HL-60 (cell line): Measurements from ENCODE around the gene ROBO1.

Experiments
- DNase-seq, 2 experiments: peaks; one replicate each; pipeline ENCODE4 v3.0.0-alpha.2; 2010 to 2020; ENCODE audit warnings: low read depth in 1 of 2, low spot score in 1 of 2
- H3K27ac ChIP-seq: fragments of 250-450 bp; sonication (Bioruptor Pico); replicated peaks from 2 replicates; pipeline ENCODE4 v1.5.1; 2020; ENCODE audit warnings: mild to moderate bottlenecking, moderate library complexity
- H3K27me3 ChIP-seq: fragments of 250-450 bp; sonication (Bioruptor Pico); 2 replicates; pipeline ENCODE4 v1.5.1; 2021; ENCODE audit warnings: mild to moderate bottlenecking, moderate library complexity; ENCODE audit not compliant: insufficient read depth, poor library complexity, severe bottlenecking
- H3K4me3 ChIP-seq: replicated peaks from 2 replicates; pipeline ENCODE4 v1.5.1; 2011; ENCODE audit warnings: mild to moderate bottlenecking, control low read depth, low read length; ENCODE audit not compliant: insufficient read depth
- GABPA ChIP-seq: IDR thresholded peaks from 2 replicates; pipeline ENCODE4 v1.6.1; 2012; ENCODE audit warnings: low read depth
- POLR2AphosphoS5 ChIP-seq: IDR thresholded peaks from 2 replicates; pipeline ENCODE4 v1.6.1; 2012; ENCODE audit warnings: low read depth
- SPI1 ChIP-seq: IDR thresholded peaks from 2 replicates; pipeline ENCODE4 v1.6.1; 2012; ENCODE audit warnings: low read depth, mild to moderate bottlenecking, borderline replicate concordance
- TF ChIP-seq, protein P1 (sequence below): IDR thresholded peaks from one replicate; pipeline ENCODE4 v1.5.1; 2011; ENCODE audit warnings: low read length, control low read depth, inconsistent platforms; ENCODE audit not compliant: insufficient read depth
- TF ChIP-seq, protein P2 (sequence below): IDR thresholded peaks from 2 replicates; pipeline ENCODE4 v1.6.1; 2012; ENCODE audit warnings: low read depth; ENCODE audit not compliant: insufficient replicate concordance

The ROBO1 gene

DNA sequence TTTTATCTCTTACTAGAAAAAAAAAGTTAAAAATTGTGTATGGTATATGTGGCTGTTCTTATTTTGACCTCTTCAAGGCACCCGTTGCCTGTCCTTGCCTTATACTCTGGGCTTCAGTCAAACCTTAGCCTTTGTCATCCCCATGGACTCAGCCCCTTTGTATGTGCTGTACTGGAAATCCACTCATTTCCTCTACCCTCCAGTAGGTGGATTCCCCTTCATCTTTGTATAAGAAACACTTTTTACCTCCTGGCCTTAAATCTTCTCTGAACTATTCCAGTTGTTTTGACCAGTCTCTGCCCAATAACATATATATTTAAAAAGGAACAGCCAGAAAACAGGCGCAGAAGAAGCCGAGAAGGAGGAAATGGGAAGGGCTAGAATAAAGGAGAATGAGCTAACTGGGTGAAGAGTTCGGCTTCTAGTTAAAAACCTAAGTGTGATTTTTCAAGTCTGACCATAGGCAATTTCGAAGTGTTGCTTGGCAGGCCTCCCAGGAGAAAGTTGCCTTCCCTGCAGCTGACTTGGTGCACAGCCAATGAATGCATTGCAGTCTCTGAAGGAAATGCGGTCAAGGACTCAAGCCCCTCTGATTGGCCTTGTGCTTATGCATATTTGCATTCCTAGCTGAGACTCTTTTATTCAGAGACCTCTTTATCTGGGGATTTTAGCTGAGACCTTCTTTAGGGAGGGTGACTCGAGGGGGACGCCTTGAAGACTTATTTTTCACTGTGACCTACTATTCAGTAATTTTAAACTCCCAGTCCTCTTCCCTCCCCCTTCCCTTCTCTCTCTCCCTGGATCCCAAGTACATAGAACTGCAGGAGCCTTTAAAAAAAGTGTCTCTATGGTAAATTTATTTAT lies 277.4 kb downstream of the ROBO1 start:
- TF ChIP-seq GABPA, result no peak
- TF ChIP-seq, protein P1, sequence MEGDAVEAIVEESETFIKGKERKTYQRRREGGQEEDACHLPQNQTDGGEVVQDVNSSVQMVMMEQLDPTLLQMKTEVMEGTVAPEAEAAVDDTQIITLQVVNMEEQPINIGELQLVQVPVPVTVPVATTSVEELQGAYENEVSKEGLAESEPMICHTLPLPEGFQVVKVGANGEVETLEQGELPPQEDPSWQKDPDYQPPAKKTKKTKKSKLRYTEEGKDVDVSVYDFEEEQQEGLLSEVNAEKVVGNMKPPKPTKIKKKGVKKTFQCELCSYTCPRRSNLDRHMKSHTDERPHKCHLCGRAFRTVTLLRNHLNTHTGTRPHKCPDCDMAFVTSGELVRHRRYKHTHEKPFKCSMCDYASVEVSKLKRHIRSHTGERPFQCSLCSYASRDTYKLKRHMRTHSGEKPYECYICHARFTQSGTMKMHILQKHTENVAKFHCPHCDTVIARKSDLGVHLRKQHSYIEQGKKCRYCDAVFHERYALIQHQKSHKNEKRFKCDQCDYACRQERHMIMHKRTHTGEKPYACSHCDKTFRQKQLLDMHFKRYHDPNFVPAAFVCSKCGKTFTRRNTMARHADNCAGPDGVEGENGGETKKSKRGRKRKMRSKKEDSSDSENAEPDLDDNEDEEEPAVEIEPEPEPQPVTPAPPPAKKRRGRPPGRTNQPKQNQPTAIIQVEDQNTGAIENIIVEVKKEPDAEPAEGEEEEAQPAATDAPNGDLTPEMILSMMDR, result no peak
- no peak for TF ChIP-seq POLR2AphosphoS5
- TF ChIP-seq, protein P2, sequence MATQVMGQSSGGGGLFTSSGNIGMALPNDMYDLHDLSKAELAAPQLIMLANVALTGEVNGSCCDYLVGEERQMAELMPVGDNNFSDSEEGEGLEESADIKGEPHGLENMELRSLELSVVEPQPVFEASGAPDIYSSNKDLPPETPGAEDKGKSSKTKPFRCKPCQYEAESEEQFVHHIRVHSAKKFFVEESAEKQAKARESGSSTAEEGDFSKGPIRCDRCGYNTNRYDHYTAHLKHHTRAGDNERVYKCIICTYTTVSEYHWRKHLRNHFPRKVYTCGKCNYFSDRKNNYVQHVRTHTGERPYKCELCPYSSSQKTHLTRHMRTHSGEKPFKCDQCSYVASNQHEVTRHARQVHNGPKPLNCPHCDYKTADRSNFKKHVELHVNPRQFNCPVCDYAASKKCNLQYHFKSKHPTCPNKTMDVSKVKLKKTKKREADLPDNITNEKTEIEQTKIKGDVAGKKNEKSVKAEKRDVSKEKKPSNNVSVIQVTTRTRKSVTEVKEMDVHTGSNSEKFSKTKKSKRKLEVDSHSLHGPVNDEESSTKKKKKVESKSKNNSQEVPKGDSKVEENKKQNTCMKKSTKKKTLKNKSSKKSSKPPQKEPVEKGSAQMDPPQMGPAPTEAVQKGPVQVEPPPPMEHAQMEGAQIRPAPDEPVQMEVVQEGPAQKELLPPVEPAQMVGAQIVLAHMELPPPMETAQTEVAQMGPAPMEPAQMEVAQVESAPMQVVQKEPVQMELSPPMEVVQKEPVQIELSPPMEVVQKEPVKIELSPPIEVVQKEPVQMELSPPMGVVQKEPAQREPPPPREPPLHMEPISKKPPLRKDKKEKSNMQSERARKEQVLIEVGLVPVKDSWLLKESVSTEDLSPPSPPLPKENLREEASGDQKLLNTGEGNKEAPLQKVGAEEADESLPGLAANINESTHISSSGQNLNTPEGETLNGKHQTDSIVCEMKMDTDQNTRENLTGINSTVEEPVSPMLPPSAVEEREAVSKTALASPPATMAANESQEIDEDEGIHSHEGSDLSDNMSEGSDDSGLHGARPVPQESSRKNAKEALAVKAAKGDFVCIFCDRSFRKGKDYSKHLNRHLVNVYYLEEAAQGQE, result no peak
- no peak for TF ChIP-seq SPI1
- Histone ChIP-seq H3K27ac (no peak overlapping the region), H3K27me3 (peaks cover 2% of the 10 kb centered on the region), H3K4me3 (no peak overlapping the region)
- no peak for DNase-seq

DNA sequence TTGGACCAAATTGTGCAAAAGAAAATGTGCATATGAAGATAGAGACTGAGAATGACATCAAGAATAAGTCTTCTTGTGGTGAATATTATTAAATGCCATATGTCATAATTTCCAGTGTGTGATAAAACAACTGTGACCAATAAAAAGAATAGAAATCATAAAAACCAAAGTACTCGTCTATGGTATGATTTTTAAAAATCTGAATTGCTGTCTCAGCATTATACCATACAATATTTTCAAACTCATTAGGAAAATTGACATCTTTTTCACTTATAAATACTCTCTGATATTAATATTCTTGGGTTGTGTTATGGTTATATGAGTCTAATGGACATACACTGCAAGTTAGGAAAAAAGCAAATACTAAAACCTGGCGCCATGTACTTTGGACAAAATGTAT lies 279.4 kb downstream of the ROBO1 start:
- H3K27me3 ChIP-seq, result peaks cover 2% of the 10 kb centered on the region
- H3K27ac ChIP-seq, result no peak overlapping the region
- no peak for DNase-seq
- no peak overlapping the region for H3K4me3 ChIP-seq
- TF ChIP-seq, protein P2, result no peak
- TF ChIP-seq POLR2AphosphoS5, result no peak
- TF ChIP-seq GABPA, result no peak
- TF ChIP-seq SPI1, result no peak
- TF ChIP-seq, protein P1, result no peak

DNA sequence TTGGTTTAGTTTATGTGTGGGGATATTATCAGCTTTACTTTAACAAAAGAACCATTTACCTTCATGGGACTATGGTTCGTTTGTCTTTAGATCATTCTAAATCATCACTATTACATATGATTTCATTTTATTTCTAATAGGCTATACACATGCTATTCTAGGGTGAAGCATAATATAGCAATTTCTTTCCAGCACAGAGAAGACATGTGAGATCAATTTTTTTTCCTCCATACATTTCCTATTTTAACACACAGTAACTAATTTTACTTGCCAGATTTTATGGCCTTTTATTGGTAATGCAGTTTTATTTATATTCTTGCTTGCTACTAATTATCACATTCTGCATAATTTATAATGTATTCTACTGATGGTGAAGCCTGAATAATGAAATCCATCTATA lies 287.1 kb downstream of the ROBO1 start:
- DNase-seq, result no peak
- no peak for TF ChIP-seq GABPA
- TF ChIP-seq, protein P1, result no peak
- TF ChIP-seq, protein P2, result no peak
- no peak for TF ChIP-seq POLR2AphosphoS5
- TF ChIP-seq SPI1, result no peak
- no peaks in the 10 kb centered on the region for H3K27me3 ChIP-seq
- no peak overlapping the region for H3K27ac ChIP-seq
- no peak overlapping the region for H3K4me3 ChIP-seq
